HepG2 (cell line): ENCODE data around the gene KANSL1L. TPM values are rescaled to one million over a fixed set of nuclear protein-coding genes. Genes with fewer than 3 reads are reported as not detected.

Experiments
- ATAC-seq: fragments of 200-7000 bp; cut with Tn5 transposase; 3 replicates; pipeline ENCODE4 v1.9.1; 2020; ENCODE audit warnings: mild to moderate bottlenecking, moderate library complexity
- BruUV-seq: library from RNA; stranded (reverse); fragments of 400-500 nt; replicated peaks from 2 replicates; lab custom pipeline; 2021; lab: Mats Ljungman, UMichigan
- CTCF ChIA-PET: fragments of 300-600 bp; formaldehyde crosslinking; extraction: SDS; loops from one replicate; lab custom pipeline; 2021; ENCODE audit warnings: low total read pairs, inconsistent platforms, low intra/inter-chr PET ratio; lab: Yijun Ruan, JAX
- POLR2A ChIA-PET: fragments of 350-600 bp; sonication (Branson Sonifier 250); formaldehyde crosslinking; loops from one replicate; lab custom pipeline; 2020; ENCODE audit warnings: antibody characterized with exemption, inconsistent platforms; lab: Yijun Ruan, JAX
- DNase-seq: peaks from one replicate; pipeline ENCODE4 v3.0.0-alpha.2; 2015; ENCODE audit warnings: low spot score
- FAIRE-seq: peaks from 3 replicates; lab custom pipeline; 2011; peaks lifted over from hg19 to GRCh38; lab: Jason Lieb, UNC
- H2AFZ ChIP-seq: one replicate; pipeline ENCODE4 v1.6.1; 2011; ENCODE audit warnings: low read length, inconsistent platforms
- H3K27ac ChIP-seq: fragments of 300-600 bp; 3 replicates; pipeline ENCODE4 v1.8.0; 2011; ENCODE audit warnings: mixed run types, mild to moderate bottlenecking, mixed read lengths, low read length, inconsistent platforms; ENCODE audit not compliant: insufficient read depth; ENCODE audit errors: extremely low read length
- H3K27me3 ChIP-seq, 2 experiments: fragments of 200-600 bp in 1 of 2; 2 replicates in 1 of 2; 3 replicates in 1 of 2; pipeline versions ENCODE4 v1.6.0 to v1.8.0; 2011; ENCODE audit warnings: low read length in 2 of 2, mild to moderate bottlenecking in 2 of 2, moderate library complexity in 2 of 2, inconsistent platforms in 1 of 2; ENCODE audit not compliant: insufficient read depth in 2 of 2, control insufficient read depth in 1 of 2
- H3K36me3 ChIP-seq, 2 experiments: fragments of 200-600 bp in 1 of 2; replicated peaks in 1 of 2; 2 replicates in 1 of 2; 3 replicates in 1 of 2; pipeline versions ENCODE4 v1.5.1 to v1.8.0; 2011; ENCODE audit warnings: low read length in 2 of 2, inconsistent platforms in 1 of 2; ENCODE audit not compliant: insufficient read depth in 2 of 2, control insufficient read depth in 1 of 2
- H3K4me1 ChIP-seq: 2 replicates; pipeline ENCODE4 v1.5.1; 2012; ENCODE audit warnings: low read length, inconsistent platforms; ENCODE audit not compliant: insufficient read depth
- H3K4me2 ChIP-seq: 2 replicates; pipeline ENCODE4 v1.6.0; 2011; ENCODE audit warnings: low read depth, low read length, inconsistent platforms
- H3K4me3 ChIP-seq, 3 experiments: fragments of 200-600 bp in 1 of 3; sonication (generic), shearing (Covaris generic) in 1 of 3; replicated peaks in 1 of 3; 2 replicates each; pipeline ENCODE4 v1.5.1; 2011 to 2016; ENCODE audit warnings: low read length in 3 of 3, inconsistent platforms in 2 of 3, low read depth in 2 of 3, mild to moderate bottlenecking in 2 of 3, control low read depth in 1 of 3, mixed read lengths in 1 of 3; ENCODE audit not compliant: insufficient read depth in 1 of 3
- H3K79me2 ChIP-seq: one replicate; pipeline ENCODE4 v1.6.1; 2011; ENCODE audit warnings: low read length, inconsistent platforms; ENCODE audit not compliant: insufficient read depth
- H3K9ac ChIP-seq: 2 replicates; pipeline ENCODE4 v1.6.0; 2011; ENCODE audit warnings: mild to moderate bottlenecking, low read depth, low read length, inconsistent platforms; ENCODE audit not compliant: insufficient read depth
- H3K9me3 ChIP-seq: 2 replicates; pipeline ENCODE4 v1.5.1; 2012; ENCODE audit warnings: mild to moderate bottlenecking, low read length
- H4K20me1 ChIP-seq: 2 replicates; pipeline ENCODE4 v1.6.0; 2011; ENCODE audit warnings: inconsistent platforms, mild to moderate bottlenecking, low read length, moderate library complexity; ENCODE audit not compliant: insufficient read depth
- ARID3A ChIP-seq: IDR thresholded peaks from 2 replicates; pipeline ENCODE4 v1.6.1; 2012; ENCODE audit warnings: low read depth, low read length, improper control_type of control experiment
- CC2D1A ChIP-seq: sonication (generic); formaldehyde crosslinking; IDR thresholded peaks from 2 replicates; pipeline ENCODE4 v1.8.1; 2023; ENCODE audit warnings: mild to moderate bottlenecking, missing genetic modification reagents
- DNMT3B ChIP-seq: conservative IDR thresholded peaks from 2 replicates; pipeline ENCODE4 v1.6.1; 2016; ENCODE audit warnings: missing biosample characterization, control low read depth
- FLYWCH1 ChIP-seq: sonication (generic); formaldehyde crosslinking; IDR thresholded peaks from 2 replicates; pipeline ENCODE4 v1.8.1; 2023; ENCODE audit warnings: mild to moderate bottlenecking, missing genetic modification reagents
- PITX1 ChIP-seq: sonication (generic); formaldehyde crosslinking; IDR thresholded peaks from 2 replicates; pipeline ENCODE4 v1.5.1; 2020; ENCODE audit warnings: mild to moderate bottlenecking, missing genetic modification reagents
- SMC3 ChIP-seq: IDR thresholded peaks from 2 replicates; pipeline ENCODE4 v1.6.1; 2011; ENCODE audit warnings: low read length, improper control_type of control experiment
- ZNF121 ChIP-seq: sonication (generic); formaldehyde crosslinking; IDR thresholded peaks from 2 replicates; pipeline ENCODE4 v1.5.0; 2020; ENCODE audit warnings: mild to moderate bottlenecking, missing genetic modification reagents
- ZNF224 ChIP-seq: sonication (generic); formaldehyde crosslinking; IDR thresholded peaks from 2 replicates; pipeline ENCODE4 v1.5.0; 2020; ENCODE audit warnings: mild to moderate bottlenecking, missing genetic modification reagents
- ZNF256 ChIP-seq: sonication (generic); formaldehyde crosslinking; conservative IDR thresholded peaks from 2 replicates; pipeline ENCODE4 v1.4.0; 2020; ENCODE audit warnings: missing genetic modification reagents
- ZNF282 ChIP-seq: fragments of 450-650 bp; IDR thresholded peaks from 2 replicates; pipeline ENCODE4 v1.6.1; 2018; ENCODE audit not compliant: partially characterized antibody
- ZNF331 ChIP-seq: sonication (generic); formaldehyde crosslinking; IDR thresholded peaks from 2 replicates; pipeline ENCODE4 v1.4.0; 2020; ENCODE audit warnings: missing genetic modification reagents
- ZNF451 ChIP-seq: sonication (generic); formaldehyde crosslinking; IDR thresholded peaks from 2 replicates; pipeline ENCODE4 v1.5.0; 2020; ENCODE audit warnings: mild to moderate bottlenecking, missing genetic modification reagents
- ZNF549 ChIP-seq: sonication (generic); formaldehyde crosslinking; IDR thresholded peaks from 2 replicates; pipeline ENCODE4 v1.5.0; 2020; ENCODE audit warnings: missing genetic modification reagents
- ZNF616 ChIP-seq: sonication (generic); formaldehyde crosslinking; IDR thresholded peaks from 2 replicates; pipeline ENCODE4 v1.5.0; 2020; ENCODE audit warnings: low read depth, mild to moderate bottlenecking, missing genetic modification reagents
- ZNF768 ChIP-seq: sonication (generic); formaldehyde crosslinking; IDR thresholded peaks from 2 replicates; pipeline ENCODE4 v1.4.0; 2020; ENCODE audit warnings: missing genetic modification reagents
- ZSCAN21 ChIP-seq: sonication (generic); formaldehyde crosslinking; IDR thresholded peaks from 2 replicates; pipeline ENCODE4 v1.8.0; 2022; ENCODE audit warnings: mild to moderate bottlenecking, missing genetic modification reagents, moderate library complexity, borderline replicate concordance
- ZSCAN25 ChIP-seq: sonication (generic); formaldehyde crosslinking; IDR thresholded peaks from 2 replicates; pipeline ENCODE4 v1.8.0; 2022; ENCODE audit warnings: mild to moderate bottlenecking, missing genetic modification reagents
- ZSCAN29 ChIP-seq: sonication (generic); formaldehyde crosslinking; conservative IDR thresholded peaks from 2 replicates; pipeline ENCODE4 v1.4.0; 2020; ENCODE audit warnings: mild to moderate bottlenecking, missing genetic modification reagents
- WGBS: methylation state at CpG from one replicate; pipeline ENCODE4 v1.1.6; 2017; ENCODE audit warnings: low lambda C conversion rate; 5-methylcytosine and 5-hydroxymethylcytosine counted together
- in situ Hi-C: cut with HindIII; loops from 2 replicates; pipeline ENCODE4 v1.10.0; 2017; ENCODE audit warnings: low pct_unique_long_range_greater_than_20kb; ENCODE audit not compliant: extremely low pct_ligation_motif_present
- intact Hi-C: fragments of 100-400 bp; cut with micrococcal nuclease; formaldehyde crosslinking; loops from one replicate; pipeline ENCODE4 v1.10.0; 2022; ENCODE audit not compliant: unreplicated experiment
- polyA plus RNA-seq, 8 experiments: library from polyadenylated mRNA; depleted of rRNA in 3 of 8; stranded (reverse) in 7 of 8; unstranded in 1 of 8; fragments of >200 nt; fragmentation: Illumina TruSeq in 4 of 8; extraction: Trizol in 4 of 8; gene quantifications; 2 replicates each; pipeline versions ENCODE4 v1.2.1 to v1.2.3, GENCODE V29; 2011 to 2016; ENCODE audit warnings: low read depth in 4 of 8, missing spikeins in 1 of 8, mixed read lengths in 1 of 8; ENCODE audit not compliant: insufficient read depth in 1 of 8
- total RNA-seq, 5 experiments: library from RNA; depleted of rRNA; stranded (reverse); fragments of >200 nt; fragmentation: Illumina TruSeq; extraction: Trizol; gene quantifications; 2 replicates each; pipeline ENCODE4 v1.2.3, GENCODE V29; 2016; ENCODE audit warnings: low read depth in 1 of 5

Gene KANSL1L
- total and polyA plus RNA-seq, 2 of the 13 experiments (the other 11 are each of a cell fraction or from before 2014, with no cell fraction given): 5.4 to 10.3 TPM

GRCh38 chr2:210167227-210167626 lies 4.0 kb downstream of the KANSL1L start:
- 51% methylated on average over 1 of the region's 1 CpG for WGBS
- no peaks in the 10 kb centered on the region; a peak in 2 of 5 replicates for H3K27me3 ChIP-seq
- H3K9ac ChIP-seq: no peak overlapping the region
- no peaks in the 10 kb centered on the region for H3K9me3 ChIP-seq
- in situ Hi-C loops (no loop called here), intact Hi-C loops (loop anchor here (5.0 kb wide), 1 partner anchor 1800 kb away; no protein-coding TSS in a partner anchor)
- no peak overlapping the region for H2AFZ ChIP-seq
- peaks cover 30% of the 10 kb centered on the region for H3K4me1 ChIP-seq
- DNase-seq: no peak
- no peak for FAIRE-seq
- no peak overlapping the region for H3K4me2 ChIP-seq
- peaks cover 25% of the 10 kb centered on the region for H3K79me2 ChIP-seq
- POLR2A ChIA-PET: no interaction called here
- no peak for ATAC-seq
- no TSS peak for BruUV-seq
- H3K27ac ChIP-seq: no peak overlapping the region
- TF ChIP-seq DNMT3B (no peak), ARID3A (no peak), SMC3 (no peak), ZNF256 (CRISPR knock-in tag) (no peak), ZNF121 (CRISPR knock-in tag) (no peak), PITX1 (CRISPR knock-in tag) (no peak), FLYWCH1 (CRISPR knock-in tag) (no peak), ZNF451 (CRISPR knock-in tag) (no peak), ZSCAN29 (CRISPR knock-in tag) (no peak), ZNF331 (no peak), ZNF616 (CRISPR knock-in tag) (no peak), CC2D1A (CRISPR knock-in tag) (no peak), ZNF282 (no peak), ZSCAN21 (no peak), ZSCAN25 (CRISPR knock-in tag) (no peak), ZNF549 (CRISPR knock-in tag) (no peak), ZNF768 (CRISPR knock-in tag) (no peak), ZNF224 (no peak)
- no peaks in the 10 kb centered on the region for H3K36me3 ChIP-seq
- CTCF ChIA-PET: no interaction called here
- H3K4me3 ChIP-seq: no peak overlapping the region
- H4K20me1 ChIP-seq: no peaks in the 10 kb centered on the region
